GM06990 (cell line): ENCODE results near the gene DCTN4.

Experiments used
- DNase-seq: peaks from one replicate; pipeline ENCODE4 v3.0.0-alpha.2; 2011; ENCODE audit not compliant: insufficient read length; ENCODE audit errors: extremely low read depth
- H3K27me3 ChIP-seq: replicated peaks from 2 replicates; pipeline ENCODE4 v1.6.0; 2011; ENCODE audit warnings: low read length; ENCODE audit not compliant: control insufficient read depth, insufficient read depth
- H3K36me3 ChIP-seq: 2 replicates; pipeline ENCODE4 v1.5.1; 2011; ENCODE audit warnings: low read length; ENCODE audit not compliant: control insufficient read depth, insufficient read depth
- H3K4me3 ChIP-seq: replicated peaks from 2 replicates; pipeline ENCODE4 v1.5.1; 2011; ENCODE audit warnings: low read depth, mild to moderate bottlenecking, control low read depth, low read length
- CTCF ChIP-seq: IDR thresholded peaks from 2 replicates; pipeline ENCODE4 v1.5.1; 2011; ENCODE audit warnings: low read length, control low read depth, mild to moderate bottlenecking, inconsistent platforms; ENCODE audit not compliant: insufficient read depth, poor library complexity, severe bottlenecking

The DCTN4 gene

DNA sequence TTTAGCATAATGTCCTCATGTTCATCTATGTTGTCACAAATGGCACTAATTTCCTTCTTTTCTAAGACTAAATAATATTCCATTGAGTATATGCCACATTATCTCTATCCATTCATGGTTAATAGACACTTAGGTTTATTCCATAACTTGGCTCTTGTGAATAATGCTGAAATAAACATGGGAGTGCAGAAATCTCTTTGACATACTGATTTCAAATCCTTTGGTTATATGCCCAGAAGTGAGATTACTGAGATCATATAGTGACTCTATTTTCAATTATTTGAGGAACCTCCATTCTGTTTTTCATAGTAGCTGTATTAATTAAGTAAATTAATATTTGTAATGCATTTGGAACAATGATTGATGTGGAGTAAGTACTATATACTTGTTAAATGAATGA, 32.7 kb upstream of the DCTN4 start:
- no peak for DNase-seq
- no peaks in the 10 kb centered on the region for H3K27me3 ChIP-seq
- H3K4me3 ChIP-seq, result no peak overlapping the region
- peaks cover 8% of the 10 kb centered on the region for H3K36me3 ChIP-seq
- TF ChIP-seq CTCF, result no peak

GRCh38 chr5:150789943-150790611, 31.3 kb upstream of the DCTN4 start:
- no peaks in the 10 kb centered on the region for H3K36me3 ChIP-seq
- no peak overlapping the region; the same call in 1 of the 2 replicates for H3K4me3 ChIP-seq
- H3K27me3 ChIP-seq, result no peaks in the 10 kb centered on the region
- no peak for TF ChIP-seq CTCF
- peak; percentile 37 for DNase-seq

DNA sequence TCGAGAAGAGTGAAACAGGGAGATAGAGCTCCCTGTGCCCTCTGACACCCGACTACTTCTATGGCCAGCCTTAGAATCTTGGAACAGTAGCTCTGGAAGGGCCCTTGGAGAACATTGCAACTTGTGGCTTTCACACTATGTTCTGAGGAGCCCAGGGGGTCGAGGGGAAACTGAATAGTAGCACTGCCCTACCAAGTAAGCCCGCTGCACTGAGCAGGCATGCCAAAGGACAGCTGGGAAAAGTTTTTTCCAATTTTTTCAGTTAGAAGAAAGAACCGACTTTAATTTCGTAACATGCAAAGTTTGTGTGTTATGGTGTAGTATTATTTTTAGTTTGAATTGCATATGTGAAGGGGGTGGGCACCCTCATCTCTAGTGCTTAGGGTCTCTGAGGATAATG, 30.6 kb upstream of the DCTN4 start:
- H3K36me3 ChIP-seq, result no peaks in the 10 kb centered on the region
- no peak for TF ChIP-seq CTCF
- no peak overlapping the region for H3K4me3 ChIP-seq
- no peak for DNase-seq
- no peaks in the 10 kb centered on the region for H3K27me3 ChIP-seq

DNA sequence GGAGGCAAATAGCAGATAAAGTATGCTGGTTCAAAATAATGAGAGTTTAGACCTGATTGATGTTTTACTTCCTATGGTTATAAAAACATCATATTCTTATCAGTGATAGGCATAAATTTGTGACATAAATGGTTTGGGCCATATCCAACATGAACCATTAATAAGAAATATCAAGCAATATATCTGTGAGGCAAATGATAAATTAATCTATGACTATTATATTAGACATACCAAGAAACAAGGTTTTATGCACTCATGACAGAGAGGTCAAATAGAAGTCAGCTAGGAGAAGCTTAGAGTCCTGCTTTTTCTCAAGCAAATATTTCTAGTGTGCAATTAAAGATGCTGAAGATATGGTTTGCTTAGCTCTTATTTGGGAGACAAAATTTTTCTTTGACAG, 30.2 kb upstream of the DCTN4 start:
- TF ChIP-seq CTCF, result no peak
- Histone ChIP-seq H3K36me3 (no peaks in the 10 kb centered on the region), H3K27me3 (no peaks in the 10 kb centered on the region), H3K4me3 (no peak overlapping the region)
- no peak for DNase-seq

DNA sequence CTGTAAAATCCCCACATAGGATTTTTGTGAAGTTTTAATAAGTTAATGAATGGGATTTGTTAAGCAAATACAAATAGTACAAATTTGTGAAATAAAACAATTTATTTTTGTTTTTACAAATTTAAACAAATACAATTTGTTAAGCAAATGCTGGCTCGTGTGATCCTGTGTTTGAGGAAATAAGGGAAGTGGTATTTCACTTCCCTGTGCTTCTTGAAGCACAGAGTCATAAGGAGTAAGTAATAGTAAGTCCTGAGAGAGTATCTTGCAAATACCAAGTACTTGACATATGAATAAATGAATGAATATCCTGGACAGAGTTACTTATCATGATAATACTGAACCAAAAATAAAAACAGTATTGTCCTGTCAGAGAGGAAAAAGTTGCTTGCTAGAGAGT, 28.8 kb upstream of the DCTN4 start:
- no peaks in the 10 kb centered on the region for H3K36me3 ChIP-seq
- no peak for TF ChIP-seq CTCF
- no peak for DNase-seq
- H3K27me3 ChIP-seq, result no peaks in the 10 kb centered on the region
- H3K4me3 ChIP-seq, result no peak overlapping the region

- TF ChIP-seq CTCF, result no peak
- Histone ChIP-seq H3K27me3 (no peaks in the 10 kb centered on the region), H3K4me3 (no peak overlapping the region), H3K36me3 (no peaks in the 10 kb centered on the region)
- no peak for DNase-seq
These were observed 28.1 kb upstream of the DCTN4 start for GRCh38 chr5:150786876-150787275.
